Mammary epithelial cell (primary cell): ENCODE measurements around the gene ATP2A3.

Source experiments
- EZH2 ChIP-seq: IDR thresholded peaks from 2 replicates; pipeline ENCODE4 v1.6.1; 2012; ENCODE audit warnings: low read length, inconsistent platforms, borderline replicate concordance
- TF ChIP-seq, protein P1 (sequence below), 2 donors: IDR thresholded peaks in 1 of 2; conservative IDR thresholded peaks in 1 of 2; 2 replicates each; pipeline ENCODE4 v1.5.1; 2011 to 2012; ENCODE audit warnings: inconsistent platforms in 2 of 2, low read length in 2 of 2, mild to moderate bottlenecking in 2 of 2, control low read depth in 1 of 2, low read depth in 1 of 2; ENCODE audit not compliant: insufficient read depth in 1 of 2; ENCODE audit errors: extremely low read depth in 1 of 2

DNA sequence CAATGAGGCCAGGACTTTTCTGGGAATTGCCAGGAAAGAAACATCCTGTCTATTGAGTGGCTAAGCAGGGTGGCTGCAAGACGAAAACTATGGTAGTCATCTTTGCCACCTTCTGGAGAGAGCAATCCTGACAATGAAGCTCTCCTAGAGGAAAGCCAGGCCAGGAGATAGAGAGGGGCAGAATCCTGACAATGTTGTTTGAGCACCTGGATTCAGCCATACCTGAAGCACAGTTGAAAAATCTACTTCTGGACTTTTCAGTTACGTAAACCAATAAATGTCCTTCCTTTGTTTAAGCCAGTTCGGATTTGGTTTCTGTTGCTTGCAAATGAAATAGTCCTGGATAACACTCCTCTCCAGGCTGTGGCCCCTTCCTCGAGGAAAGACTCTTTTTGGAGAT is 57.4 kb downstream of the ATP2A3 start:
- TF ChIP-seq, protein P1, sequence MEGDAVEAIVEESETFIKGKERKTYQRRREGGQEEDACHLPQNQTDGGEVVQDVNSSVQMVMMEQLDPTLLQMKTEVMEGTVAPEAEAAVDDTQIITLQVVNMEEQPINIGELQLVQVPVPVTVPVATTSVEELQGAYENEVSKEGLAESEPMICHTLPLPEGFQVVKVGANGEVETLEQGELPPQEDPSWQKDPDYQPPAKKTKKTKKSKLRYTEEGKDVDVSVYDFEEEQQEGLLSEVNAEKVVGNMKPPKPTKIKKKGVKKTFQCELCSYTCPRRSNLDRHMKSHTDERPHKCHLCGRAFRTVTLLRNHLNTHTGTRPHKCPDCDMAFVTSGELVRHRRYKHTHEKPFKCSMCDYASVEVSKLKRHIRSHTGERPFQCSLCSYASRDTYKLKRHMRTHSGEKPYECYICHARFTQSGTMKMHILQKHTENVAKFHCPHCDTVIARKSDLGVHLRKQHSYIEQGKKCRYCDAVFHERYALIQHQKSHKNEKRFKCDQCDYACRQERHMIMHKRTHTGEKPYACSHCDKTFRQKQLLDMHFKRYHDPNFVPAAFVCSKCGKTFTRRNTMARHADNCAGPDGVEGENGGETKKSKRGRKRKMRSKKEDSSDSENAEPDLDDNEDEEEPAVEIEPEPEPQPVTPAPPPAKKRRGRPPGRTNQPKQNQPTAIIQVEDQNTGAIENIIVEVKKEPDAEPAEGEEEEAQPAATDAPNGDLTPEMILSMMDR (conservative IDR thresholded peaks at IDR 0.05 in 1 of 2, IDR thresholded peaks at IDR 0.05 in 1 of 2; ENCODE audit: extremely low read depth in 1 of 2, insufficient read depth in 1 of 2, low read depth in 1 of 2, low read length in 2 of 2) = no peak
- TF ChIP-seq EZH2 = no peak
